Mesodermal cell (in vitro differentiated cells): ENCODE measurements around the gene CPA1.

Source experiments
- H3K27ac ChIP-seq: 2 replicates; pipeline ENCODE4 v1.7.0; 2013; ENCODE audit warnings: mild to moderate bottlenecking, low read depth, low read length, moderate library complexity; ENCODE audit not compliant: severe bottlenecking
- H3K36me3 ChIP-seq: 2 replicates; pipeline ENCODE4 v1.7.1; 2013; ENCODE audit warnings: mild to moderate bottlenecking, low read length, moderate library complexity; ENCODE audit not compliant: control insufficient read depth, insufficient read depth
- H3K4me1 ChIP-seq: one replicate; pipeline ENCODE4 v1.7.1; 2013; ENCODE audit warnings: mild to moderate bottlenecking, low read length; ENCODE audit not compliant: insufficient read depth, control insufficient read depth, poor library complexity, severe bottlenecking
- H3K4me3 ChIP-seq: 2 replicates; pipeline ENCODE4 v1.7.0; 2013; ENCODE audit warnings: low read length, control low read depth, mild to moderate bottlenecking; ENCODE audit not compliant: insufficient read depth, poor library complexity, severe bottlenecking; ENCODE audit errors: extremely low read depth
- H3K9me3 ChIP-seq: 2 replicates; pipeline ENCODE4 v1.7.1; 2013; ENCODE audit warnings: mild to moderate bottlenecking, low read length, moderate library complexity; ENCODE audit not compliant: control insufficient read depth
- WGBS, 2 experiments: methylation state at CpG; one replicate each; pipeline ENCODE4 v1.1.5; 2013; ENCODE audit warnings: missing lambda C conversion rate in 2 of 2; ENCODE audit not compliant: insufficient coverage in 2 of 2; 5-methylcytosine and 5-hydroxymethylcytosine counted together

The CPA1 gene

GRCh38 chr7:130387628-130388403, 7.5 kb downstream of the CPA1 start:
- 86 to 97% methylated on average over 10 to 12 of the region's 12 CpGs for WGBS, 2 experiments
- H3K4me3 ChIP-seq, result no peak overlapping the region
- peaks cover 5% of the 10 kb centered on the region for H3K4me1 ChIP-seq
- no peaks in the 10 kb centered on the region for H3K36me3 ChIP-seq
- H3K9me3 ChIP-seq, result no peaks in the 10 kb centered on the region
- H3K27ac ChIP-seq, result no peak overlapping the region

- no peak overlapping the region for H3K27ac ChIP-seq
- WGBS, 2 experiments, result 67 to 75% methylated on average over 2 of the region's 2 CpGs
- no peaks in the 10 kb centered on the region for H3K36me3 ChIP-seq
- peaks cover 9% of the 10 kb centered on the region for H3K4me1 ChIP-seq
- no peak overlapping the region for H3K4me3 ChIP-seq
- no peaks in the 10 kb centered on the region for H3K9me3 ChIP-seq
These were observed 8.4 kb downstream of the CPA1 start for GRCh38 chr7:130388671-130389070.

GRCh38 chr7:130390486-130390885, 10.2 kb downstream of the CPA1 start:
- H3K4me1 ChIP-seq, result peaks cover 15% of the 10 kb centered on the region
- H3K27ac ChIP-seq, result no peak overlapping the region
- H3K4me3 ChIP-seq, result no peak overlapping the region
- no peaks in the 10 kb centered on the region for H3K36me3 ChIP-seq
- WGBS, 2 experiments, result no CpG with 5 or more reads among the region's 1 CpG
- no peaks in the 10 kb centered on the region for H3K9me3 ChIP-seq

GRCh38 chr7:130393101-130393561, 12.8 kb downstream of the CPA1 start:
- WGBS, 2 experiments, result 95 to 100% methylated on average over 2 of the region's 5 CpGs
- Histone ChIP-seq H3K4me3 (no peak overlapping the region), H3K27ac (peak overlapping the region; percentile 24), H3K4me1 (peaks cover 20% of the 10 kb centered on the region), H3K9me3 (no peaks in the 10 kb centered on the region), H3K36me3 (no peaks in the 10 kb centered on the region)

GRCh38 chr7:130393841-130394411, 13.6 kb downstream of the CPA1 start:
- 94 to 95% methylated on average over 9 of the region's 10 CpGs for WGBS, 2 experiments
- no peak overlapping the region for H3K4me3 ChIP-seq
- H3K4me1 ChIP-seq, result peaks cover 20% of the 10 kb centered on the region
- H3K27ac ChIP-seq, result no peak overlapping the region
- H3K9me3 ChIP-seq, result no peaks in the 10 kb centered on the region
- H3K36me3 ChIP-seq, result no peaks in the 10 kb centered on the region

GRCh38 chr7:130394421-130395195, 14.3 kb downstream of the CPA1 start:
- 74 to 98% methylated on average over 2 to 6 of the region's 7 CpGs for WGBS, 2 experiments
- Histone ChIP-seq H3K4me1 (peaks cover 20% of the 10 kb centered on the region), H3K27ac (no peak overlapping the region)

GRCh38 chr7:130395421-130395820, 15.1 kb downstream of the CPA1 start:
- WGBS, 2 experiments, result 100% methylated on average over 2 of the region's 5 CpGs
- H3K36me3 ChIP-seq, result no peaks in the 10 kb centered on the region
- peaks cover 20% of the 10 kb centered on the region for H3K4me1 ChIP-seq
- no peaks in the 10 kb centered on the region for H3K9me3 ChIP-seq
- no peak overlapping the region for H3K4me3 ChIP-seq
- no peak overlapping the region for H3K27ac ChIP-seq

More at GRCh38 chr7:130394421-130395195, 14.3 kb downstream of the CPA1 start:
- H3K4me3 ChIP-seq, result no peak overlapping the region
- no peaks in the 10 kb centered on the region for H3K36me3 ChIP-seq
- H3K9me3 ChIP-seq, result no peaks in the 10 kb centered on the region

- Histone ChIP-seq H3K36me3 (no peaks in the 10 kb centered on the region), H3K9me3 (no peaks in the 10 kb centered on the region), H3K27ac (peak overlapping the region; percentile 2), H3K4me1 (peaks cover 20% of the 10 kb centered on the region), H3K4me3 (no peak overlapping the region)
- WGBS, 2 experiments, result 88 to 96% methylated on average over 2 to 3 of the region's 3 CpGs
These were observed 15.8 kb downstream of the CPA1 start for GRCh38 chr7:130396109-130396508.

GRCh38 chr7:130397051-130397757, 16.9 kb downstream of the CPA1 start:
- Histone ChIP-seq H3K9me3 (no peaks in the 10 kb centered on the region), H3K36me3 (no peaks in the 10 kb centered on the region), H3K4me1 (peaks cover 20% of the 10 kb centered on the region), H3K4me3 (no peak overlapping the region), H3K27ac (no peak overlapping the region)
- 83% methylated on average over 5 of the region's 7 CpGs; no CpG with 5 or more reads in 1 of the 2 experiments for WGBS, 2 experiments

GRCh38 chr7:130397758-130398073, 17.4 kb downstream of the CPA1 start:
- Histone ChIP-seq H3K4me3 (no peak overlapping the region), H3K4me1 (peaks cover 16% of the 10 kb centered on the region), H3K36me3 (no peaks in the 10 kb centered on the region), H3K9me3 (no peaks in the 10 kb centered on the region), H3K27ac (no peak overlapping the region)
- 100% methylated on average over 2 of the region's 3 CpGs for WGBS, 2 experiments
